ENCODE measurements around the gene CTU2.

- TF ChIP-seq, protein P1, sequence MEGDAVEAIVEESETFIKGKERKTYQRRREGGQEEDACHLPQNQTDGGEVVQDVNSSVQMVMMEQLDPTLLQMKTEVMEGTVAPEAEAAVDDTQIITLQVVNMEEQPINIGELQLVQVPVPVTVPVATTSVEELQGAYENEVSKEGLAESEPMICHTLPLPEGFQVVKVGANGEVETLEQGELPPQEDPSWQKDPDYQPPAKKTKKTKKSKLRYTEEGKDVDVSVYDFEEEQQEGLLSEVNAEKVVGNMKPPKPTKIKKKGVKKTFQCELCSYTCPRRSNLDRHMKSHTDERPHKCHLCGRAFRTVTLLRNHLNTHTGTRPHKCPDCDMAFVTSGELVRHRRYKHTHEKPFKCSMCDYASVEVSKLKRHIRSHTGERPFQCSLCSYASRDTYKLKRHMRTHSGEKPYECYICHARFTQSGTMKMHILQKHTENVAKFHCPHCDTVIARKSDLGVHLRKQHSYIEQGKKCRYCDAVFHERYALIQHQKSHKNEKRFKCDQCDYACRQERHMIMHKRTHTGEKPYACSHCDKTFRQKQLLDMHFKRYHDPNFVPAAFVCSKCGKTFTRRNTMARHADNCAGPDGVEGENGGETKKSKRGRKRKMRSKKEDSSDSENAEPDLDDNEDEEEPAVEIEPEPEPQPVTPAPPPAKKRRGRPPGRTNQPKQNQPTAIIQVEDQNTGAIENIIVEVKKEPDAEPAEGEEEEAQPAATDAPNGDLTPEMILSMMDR (IDR thresholded peaks at IDR 0.05; ENCODE audit: insufficient read depth, low read depth, low read length) = no peak
- TF ChIP-seq EZH2 (IDR thresholded peaks at IDR 0.05; ENCODE audit: insufficient read depth, low read length) = no peak
These were observed 47.3 kb downstream of the CTU2 start for GRCh38 chr16:88753602-88754001.

Measured in astrocyte (in vitro differentiated cells and primary cell).